ENCODE data around the gene PRKCD. TPM values are rescaled to one million over a fixed set of nuclear protein-coding genes. Genes with fewer than 3 reads are reported as not detected.
A peak's percentile ranks its signal among the peaks of the same experiment; 100 is the strongest.

Gene PRKCD
- total and polyA plus RNA-seq, 4 donors: 16.1 to 33.4 (median 27.2) TPM

GRCh38 chr3:53195602-53196574, 34.9 kb downstream of the PRKCD start:
- 22% methylated on average over 36 of the region's 36 CpGs for WGBS, 2 donors

GRCh38 chr3:53196575-53197407, 35.8 kb downstream of the PRKCD start:
- DNase-seq: peak in 1 of 2 donors; percentile 75
- no peaks in the 10 kb centered on the region for H3K36me3 ChIP-seq (ENCODE audit: control insufficient read depth in 1 of 2, insufficient read depth in 2 of 2, low read length in 1 of 2)
- no peak overlapping the region for H3K4me3 ChIP-seq (ENCODE audit: low read length in 2 of 2)
- H3K9me3 ChIP-seq (ENCODE audit: control insufficient read depth, low read length): no peaks in the 10 kb centered on the region
- no peaks in the 10 kb centered on the region for H3K4me1 ChIP-seq (ENCODE audit: control insufficient read depth in 1 of 2, insufficient read depth in 2 of 2, low read length in 2 of 2)
- intact Hi-C loops (cut with DNase I): loop anchor here (1.0 to 5.0 kb wide), 4 partner anchors 62 to 82 kb away; partner anchors contain the start of gene RFT1 (in 1 of the 2)
- no peak overlapping the region for H3K27ac ChIP-seq (ENCODE audit: low read depth in 1 of 2, low read length in 2 of 2)
- ATAC-seq (ENCODE audit: low FRiP score): no peak
- whole genome bisulfite sequencing, 2 donors: 67 to 70% methylated on average over 17 of the region's 17 CpGs
- H3K27me3 ChIP-seq (ENCODE audit: control insufficient read depth in 1 of 2, insufficient read depth in 2 of 2, low read length in 1 of 2): no peaks in the 10 kb centered on the region

More at GRCh38 chr3:53195602-53196574, 34.9 kb downstream of the PRKCD start:
- H3K36me3 ChIP-seq (ENCODE audit: control insufficient read depth in 1 of 2, insufficient read depth in 2 of 2, low read length in 1 of 2): no peaks in the 10 kb centered on the region
- ATAC-seq (ENCODE audit: low FRiP score) (peak; percentile 85), DNase-seq (peak; percentile 63 to 88)
- intact Hi-C loops (cut with DNase I): loop anchor here (1.0 to 5.0 kb wide), 5 partner anchors 35 to 82 kb away; partner anchors contain the start of genes PRKCD (in 1 of the 2) and RFT1 (in 1 of the 2)
- H3K4me1 ChIP-seq (ENCODE audit: control insufficient read depth in 1 of 2, insufficient read depth in 2 of 2, low read length in 2 of 2): no peaks in the 10 kb centered on the region
- H3K4me3 ChIP-seq (ENCODE audit: low read length in 2 of 2): no peak overlapping the region
- no peaks in the 10 kb centered on the region for H3K9me3 ChIP-seq (ENCODE audit: control insufficient read depth, low read length)
- no peak overlapping the region for H3K27ac ChIP-seq (ENCODE audit: low read depth in 1 of 2, low read length in 2 of 2)
- no peaks in the 10 kb centered on the region for H3K27me3 ChIP-seq (ENCODE audit: control insufficient read depth in 1 of 2, insufficient read depth in 2 of 2, low read length in 1 of 2)

GRCh38 chr3:53198256-53198977, 37.4 kb downstream of the PRKCD start:
- Histone ChIP-seq H3K27me3 (ENCODE audit: control insufficient read depth in 1 of 2, insufficient read depth in 2 of 2, low read length in 1 of 2) (no peaks in the 10 kb centered on the region), H3K9me3 (ENCODE audit: control insufficient read depth, low read length) (no peaks in the 10 kb centered on the region), H3K4me1 (ENCODE audit: control insufficient read depth in 1 of 2, insufficient read depth in 2 of 2, low read length in 2 of 2) (no peaks in the 10 kb centered on the region), H3K4me3 (ENCODE audit: low read length in 2 of 2) (no peak overlapping the region), H3K36me3 (ENCODE audit: control insufficient read depth in 1 of 2, insufficient read depth in 2 of 2, low read length in 1 of 2) (no peaks in the 10 kb centered on the region), H3K27ac (ENCODE audit: low read depth in 1 of 2, low read length in 2 of 2) (no peak overlapping the region)
- DNase-seq (no peak), ATAC-seq (ENCODE audit: low FRiP score) (no peak)
- WGBS, 2 donors: 66 to 68% methylated on average over 10 of the region's 10 CpGs
- intact Hi-C loops (cut with DNase I): loop anchor here in 1 of 2 donors (5.0 kb wide), 1 partner anchor 66 kb away; the partner anchor contains the start of gene RFT1

- ATAC-seq (ENCODE audit: low FRiP score) (no peak), DNase-seq (no peak)
- Histone ChIP-seq H3K27me3 (ENCODE audit: control insufficient read depth in 1 of 2, insufficient read depth in 2 of 2, low read length in 1 of 2) (no peaks in the 10 kb centered on the region), H3K27ac (ENCODE audit: low read depth in 1 of 2, low read length in 2 of 2) (no peak overlapping the region), H3K36me3 (ENCODE audit: control insufficient read depth in 1 of 2, insufficient read depth in 2 of 2, low read length in 1 of 2) (no peaks in the 10 kb centered on the region), H3K4me3 (ENCODE audit: low read length in 2 of 2) (no peak overlapping the region), H3K9me3 (ENCODE audit: control insufficient read depth, low read length) (no peaks in the 10 kb centered on the region), H3K4me1 (ENCODE audit: control insufficient read depth in 1 of 2, insufficient read depth in 2 of 2, low read length in 2 of 2) (no peaks in the 10 kb centered on the region)
- 87 to 89% methylated on average over 7 of the region's 7 CpGs for WGBS, 2 donors
- intact Hi-C loops (cut with DNase I): loop anchor here in 1 of 2 donors (5.0 kb wide), 1 partner anchor 67 kb away; the partner anchor contains the start of gene RFT1
Observed at GRCh38 chr3:53198996-53199395, 38.0 kb downstream of the PRKCD start.

DNA sequence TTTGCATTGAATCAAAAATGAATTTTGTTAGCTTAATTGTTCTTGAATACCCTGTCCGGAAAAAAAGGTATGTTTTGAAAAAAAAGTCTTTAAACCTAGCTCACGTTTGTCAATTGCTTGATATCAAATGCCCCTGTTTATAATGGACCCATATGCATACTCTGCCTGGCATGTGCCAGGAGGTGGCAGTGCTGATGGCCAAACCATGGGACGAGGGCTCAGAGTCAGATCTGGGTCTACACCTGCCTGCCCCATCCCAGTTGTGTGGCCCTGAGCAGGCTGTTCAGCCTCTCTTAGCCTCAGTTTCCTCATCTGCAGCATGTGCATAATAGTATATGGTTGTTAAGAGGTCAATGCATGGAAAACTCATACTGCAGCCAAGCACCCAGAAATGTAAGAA, 38.8 kb downstream of the PRKCD start:
- intact Hi-C loops (cut with DNase I): loop anchor here in 1 of 2 donors (5.0 kb wide), 1 partner anchor 68 kb away; the partner anchor contains the start of gene RFT1
- Histone ChIP-seq H3K9me3 (ENCODE audit: control insufficient read depth, low read length) (no peaks in the 10 kb centered on the region), H3K27me3 (ENCODE audit: control insufficient read depth in 1 of 2, insufficient read depth in 2 of 2, low read length in 1 of 2) (no peaks in the 10 kb centered on the region), H3K4me1 (ENCODE audit: control insufficient read depth in 1 of 2, insufficient read depth in 2 of 2, low read length in 2 of 2) (no peaks in the 10 kb centered on the region), H3K4me3 (ENCODE audit: low read length in 2 of 2) (no peak overlapping the region), H3K27ac (ENCODE audit: low read depth in 1 of 2, low read length in 2 of 2) (no peak overlapping the region), H3K36me3 (ENCODE audit: control insufficient read depth in 1 of 2, insufficient read depth in 2 of 2, low read length in 1 of 2) (no peaks in the 10 kb centered on the region)
- WGBS, 2 donors: 53 to 63% methylated on average over 3 of the region's 3 CpGs
- no peak for DNase-seq
- no peak for ATAC-seq (ENCODE audit: low FRiP score)

GRCh38 chr3:53200501-53201498, 39.8 kb downstream of the PRKCD start:
- intact Hi-C loops (cut with DNase I): no loop called here

DNA sequence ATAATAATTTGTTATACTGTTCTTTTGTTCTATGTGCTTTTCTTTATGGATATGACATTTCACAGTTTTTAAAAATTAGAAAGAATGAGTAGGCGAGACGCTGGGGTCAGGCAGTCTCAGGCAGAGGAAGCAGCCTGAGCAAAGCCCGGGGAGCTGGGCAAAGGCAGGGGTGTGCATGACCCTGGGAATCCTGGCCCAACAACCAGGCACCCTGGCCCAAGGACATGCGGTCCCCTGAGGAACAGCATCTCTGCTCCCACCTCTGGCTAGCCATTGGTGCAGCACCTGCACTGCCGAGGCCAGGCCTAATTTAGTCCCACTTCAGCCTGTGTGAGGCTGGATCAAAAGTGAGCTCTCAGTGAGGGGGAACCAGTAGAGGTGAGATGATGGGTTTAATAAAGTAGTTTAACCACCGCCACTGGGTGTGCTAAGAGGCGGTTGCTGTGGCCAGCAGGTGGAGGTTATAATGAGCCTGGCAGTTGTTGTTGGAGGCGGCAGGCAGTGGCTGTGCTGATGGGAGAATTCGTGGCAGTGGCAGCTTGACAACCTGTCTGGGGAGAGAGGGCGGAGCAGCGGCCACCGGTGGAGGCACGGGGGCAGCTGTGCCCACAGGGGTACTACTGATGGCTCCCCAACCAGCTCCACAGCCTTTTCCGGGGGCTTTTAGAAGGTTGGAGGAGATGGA, 41.5 kb downstream of the PRKCD start:
- 75% methylated on average over 14 of the region's 14 CpGs for WGBS, 2 donors
- ATAC-seq (ENCODE audit: low FRiP score) (no peak), DNase-seq (peak in 1 of 2 donors; percentile 60)
- intact Hi-C loops (cut with DNase I): no loop called here
- H3K4me3 ChIP-seq (ENCODE audit: low read length in 2 of 2): no peak overlapping the region
- no peaks in the 10 kb centered on the region for H3K36me3 ChIP-seq (ENCODE audit: control insufficient read depth in 1 of 2, insufficient read depth in 2 of 2, low read length in 1 of 2)
- H3K27ac ChIP-seq (ENCODE audit: low read depth in 1 of 2, low read length in 2 of 2): no peak overlapping the region
- H3K27me3 ChIP-seq (ENCODE audit: control insufficient read depth in 1 of 2, insufficient read depth in 2 of 2, low read length in 1 of 2): no peaks in the 10 kb centered on the region
- no peaks in the 10 kb centered on the region for H3K4me1 ChIP-seq (ENCODE audit: control insufficient read depth in 1 of 2, insufficient read depth in 2 of 2, low read length in 2 of 2)
- no peaks in the 10 kb centered on the region for H3K9me3 ChIP-seq (ENCODE audit: control insufficient read depth, low read length)

More at GRCh38 chr3:53200501-53201498, 39.8 kb downstream of the PRKCD start:
- 80 to 83% methylated on average over 19 of the region's 19 CpGs for WGBS, 2 donors
- H3K9me3 ChIP-seq (ENCODE audit: control insufficient read depth, low read length): no peaks in the 10 kb centered on the region
- H3K36me3 ChIP-seq (ENCODE audit: control insufficient read depth in 1 of 2, insufficient read depth in 2 of 2, low read length in 1 of 2): no peaks in the 10 kb centered on the region
- ATAC-seq (ENCODE audit: low FRiP score): no peak
- no peaks in the 10 kb centered on the region for H3K27me3 ChIP-seq (ENCODE audit: control insufficient read depth in 1 of 2, insufficient read depth in 2 of 2, low read length in 1 of 2)
- peak in 1 of 2 donors; percentile 46 for DNase-seq
- H3K4me3 ChIP-seq (ENCODE audit: low read length in 2 of 2): no peak overlapping the region
- H3K27ac ChIP-seq (ENCODE audit: low read depth in 1 of 2, low read length in 2 of 2): no peak overlapping the region
- no peaks in the 10 kb centered on the region for H3K4me1 ChIP-seq (ENCODE audit: control insufficient read depth in 1 of 2, insufficient read depth in 2 of 2, low read length in 2 of 2)
